Epithelial cell of alveolus of lung (primary cell): ENCODE data around the gene DAB1. TPM values are rescaled to one million over a fixed set of nuclear protein-coding genes. Genes with fewer than 3 reads are reported as not detected.

Experiments used
- total RNA-seq: library from RNA; depleted of rRNA; stranded (reverse); fragments of >200 nt; gene quantifications from 2 replicates; pipeline ENCODE4 v1.2.1, GENCODE V29; 2015

Gene DAB1
- total RNA-seq = not detected in 2 replicates

DNA sequence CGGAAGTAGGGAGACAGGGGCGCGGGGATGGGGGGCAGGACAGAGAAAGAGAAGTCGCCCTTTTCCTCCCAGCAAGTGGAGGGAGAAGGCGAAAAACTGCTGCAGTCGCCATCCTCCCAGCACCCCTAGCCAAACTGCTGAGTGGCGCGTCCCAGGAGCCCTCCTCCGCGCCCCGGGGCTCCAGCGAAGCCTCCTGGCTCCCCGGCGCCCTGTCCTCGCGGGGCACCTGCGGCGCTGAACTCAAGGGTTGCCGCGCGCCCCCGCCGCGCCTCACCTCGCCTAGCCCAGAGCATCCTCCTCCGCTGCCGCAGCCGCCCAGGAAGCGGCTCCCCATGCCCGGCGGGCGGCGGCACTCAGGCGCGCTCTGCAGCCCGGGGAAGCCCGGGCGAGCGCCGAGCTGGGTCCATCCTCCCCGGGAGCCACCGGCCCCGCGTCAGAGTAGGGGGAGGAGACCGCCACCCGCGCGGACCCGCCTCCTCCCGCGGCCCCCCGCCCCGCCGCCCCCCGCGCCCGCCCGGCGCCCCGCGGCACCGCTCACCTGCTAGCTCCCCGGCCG, at the start of gene DAB1:
Gene DAB1, minus strand, starts transcription at position 405 of the 556 bp plus-strand sequence. CDS start 133,030 bp downstream, outside the sequence.

DNA sequence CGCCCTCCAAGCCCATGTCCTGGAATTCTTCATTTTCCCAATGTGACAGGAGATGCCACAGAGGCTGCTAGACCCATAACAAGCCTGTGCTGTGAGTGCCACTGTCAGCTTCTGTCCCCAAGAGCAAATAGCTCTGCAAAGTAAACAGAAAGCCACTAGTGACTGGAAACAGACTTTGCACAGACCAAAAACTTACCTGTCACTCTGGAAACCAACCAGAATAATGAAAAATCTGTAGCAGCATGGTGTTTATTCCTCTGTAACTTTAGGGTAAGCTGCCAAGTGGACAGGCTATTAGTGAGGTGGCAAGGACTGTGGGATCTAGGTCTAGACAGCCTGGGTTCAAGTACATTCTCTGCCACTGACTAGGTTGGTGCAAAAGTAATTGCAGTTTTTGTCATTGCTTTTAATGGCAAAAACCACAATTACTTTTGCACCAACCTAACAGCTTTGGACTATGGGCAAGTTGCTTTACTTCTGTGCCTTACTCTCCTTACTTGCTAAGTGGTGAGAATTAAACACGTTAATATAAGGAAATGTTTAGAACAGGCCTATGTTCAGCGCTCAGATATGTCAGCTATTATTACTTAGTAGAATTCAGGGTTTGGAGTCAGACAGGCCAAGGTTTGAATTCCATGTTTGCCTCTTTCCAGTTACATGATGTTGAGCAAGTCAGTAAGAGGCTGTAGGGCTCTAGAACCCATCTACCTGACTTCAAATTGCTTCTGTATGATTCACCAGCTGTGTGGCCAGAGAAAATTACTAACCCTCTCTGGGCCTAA, 457.8 kb downstream of the DAB1 start, which contains the start of gene C8B:
Gene C8B, minus strand, starts transcription at position 100 of the 782 bp plus-strand sequence. Its CDS starts 67 bp downstream, at position 33.

